WERI-Rb-1 (cell line): ENCODE measurements around the gene PPP1R10.

Experiments used
- DNase-seq: peaks from one replicate; pipeline ENCODE4 v3.0.0-alpha.2; 2020
- H3K27ac ChIP-seq: fragments of 250-450 bp; sonication (Bioruptor Pico); 2 replicates; pipeline ENCODE4 v1.5.1; 2020; ENCODE audit warnings: mild to moderate bottlenecking, moderate library complexity
- H3K27me3 ChIP-seq: fragments of 250-450 bp; sonication (Bioruptor Pico); 2 replicates; pipeline ENCODE4 v1.5.1; 2021; ENCODE audit warnings: mild to moderate bottlenecking, low read depth, moderate library complexity; ENCODE audit not compliant: insufficient read depth, severe bottlenecking
- H3K36me3 ChIP-seq: fragments of 250-450 bp; sonication (Bioruptor Pico); 2 replicates; pipeline ENCODE4 v1.5.1; 2020; ENCODE audit warnings: mild to moderate bottlenecking, moderate library complexity
- H3K4me3 ChIP-seq: 2 replicates; pipeline ENCODE4 v1.5.1; 2011; ENCODE audit warnings: low read depth, mild to moderate bottlenecking, control low read depth, low read length
- H3K9me3 ChIP-seq: fragments of 250-450 bp; sonication (Bioruptor Pico); 2 replicates; pipeline ENCODE4 v1.5.1; 2021; ENCODE audit warnings: mild to moderate bottlenecking, moderate library complexity; ENCODE audit not compliant: severe bottlenecking
- CTCF ChIP-seq: IDR thresholded peaks from 2 replicates; pipeline ENCODE4 v1.5.1; 2011; ENCODE audit warnings: low read depth, mild to moderate bottlenecking, control low read depth, inconsistent platforms, low read length

The PPP1R10 gene

GRCh38 chr6:30612687-30613248 is 4.3 kb downstream of the PPP1R10 start:
- Histone ChIP-seq H3K9me3 (no peaks in the 10 kb centered on the region), H3K27ac (no peak overlapping the region)

DNA sequence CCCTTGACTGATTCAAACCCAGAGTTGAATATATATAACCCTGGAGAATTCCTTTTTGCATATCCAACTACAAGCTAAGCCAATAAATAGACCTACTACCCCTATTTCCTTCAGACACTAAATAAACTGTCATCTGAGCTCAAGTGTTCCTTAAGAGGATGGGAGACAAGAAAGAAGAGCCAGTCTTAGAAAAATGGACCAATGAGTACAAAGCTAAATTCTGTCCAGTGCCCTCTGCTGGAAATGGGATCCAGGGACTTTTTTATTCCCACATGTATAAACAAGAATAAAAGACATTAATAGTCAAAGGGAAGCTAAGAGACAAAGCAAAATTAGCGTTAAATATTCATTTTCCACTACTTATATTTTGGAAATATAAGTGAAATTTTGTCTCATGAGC is 4.8 kb downstream of the PPP1R10 start:
- H3K36me3 ChIP-seq, result peaks cover 77% of the 10 kb centered on the region
- no peaks in the 10 kb centered on the region for H3K9me3 ChIP-seq
- TF ChIP-seq CTCF, result peak; percentile 30
- DNase-seq, result no peak
- no peak overlapping the region for H3K4me3 ChIP-seq
- no peaks in the 10 kb centered on the region for H3K27me3 ChIP-seq
- no peak overlapping the region for H3K27ac ChIP-seq

More at GRCh38 chr6:30612687-30613248, 4.3 kb downstream of the PPP1R10 start:
- Histone ChIP-seq H3K27me3 (no peaks in the 10 kb centered on the region), H3K4me3 (no peak overlapping the region), H3K36me3 (peaks cover 71% of the 10 kb centered on the region)
- DNase-seq, result no peak
- no peak for TF ChIP-seq CTCF

DNA sequence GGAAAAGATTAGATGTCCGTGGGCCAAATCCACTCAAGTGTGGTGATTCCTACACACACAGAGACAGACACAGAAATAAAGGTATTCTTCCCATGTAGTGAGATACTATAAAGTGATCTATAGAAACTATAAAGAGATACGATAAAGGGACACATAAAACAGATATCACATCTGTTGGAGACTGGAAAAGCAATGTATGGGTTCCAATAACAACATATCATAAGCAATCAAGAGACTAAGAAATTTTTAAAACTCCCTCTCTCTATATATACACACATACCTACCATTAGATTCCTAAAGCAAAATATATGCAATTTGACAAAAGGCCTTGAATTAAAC is 5.2 kb downstream of the PPP1R10 start:
- no peaks in the 10 kb centered on the region for H3K9me3 ChIP-seq
- no peak overlapping the region for H3K4me3 ChIP-seq
- H3K36me3 ChIP-seq, result peaks cover 78% of the 10 kb centered on the region
- H3K27me3 ChIP-seq, result no peaks in the 10 kb centered on the region
- TF ChIP-seq CTCF, result no peak
- no peak overlapping the region for H3K27ac ChIP-seq
- DNase-seq, result no peak

DNA sequence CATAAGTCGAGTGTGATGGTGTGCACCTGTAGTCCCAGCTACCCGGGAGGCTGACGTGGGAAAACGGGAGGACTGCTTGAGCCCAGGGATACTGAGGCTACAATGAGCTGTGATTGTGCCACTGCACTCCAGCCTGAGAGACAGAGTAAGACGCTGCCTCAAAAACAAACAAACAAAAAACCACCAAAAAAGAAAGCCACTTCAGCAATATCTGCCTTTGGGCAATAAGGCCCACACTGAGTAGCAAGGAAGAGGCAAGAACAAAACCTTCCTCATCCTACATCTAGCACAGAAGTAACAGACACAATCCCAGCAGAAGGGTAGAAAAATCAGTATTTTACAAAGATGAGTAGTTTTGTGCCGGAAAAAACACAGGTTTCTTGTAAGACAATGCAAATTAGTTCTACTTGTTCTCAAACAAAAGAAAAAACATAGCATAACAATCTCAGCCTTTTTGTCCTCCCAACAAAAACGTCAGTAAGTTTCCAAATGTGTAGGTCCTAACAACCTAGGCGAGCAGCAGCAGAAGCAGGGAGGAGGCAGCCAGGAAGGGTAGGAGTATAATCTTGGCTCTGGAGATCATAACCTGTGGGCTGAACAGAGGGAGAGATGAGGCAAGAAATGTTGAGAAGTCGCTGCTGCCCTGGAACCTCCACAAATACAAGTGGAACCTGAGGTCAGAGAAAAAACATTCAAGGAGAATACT is 5.7 kb downstream of the PPP1R10 start:
- H3K4me3 ChIP-seq, result no peak overlapping the region
- H3K27me3 ChIP-seq, result no peaks in the 10 kb centered on the region
- H3K36me3 ChIP-seq, result peaks cover 78% of the 10 kb centered on the region
- no peak overlapping the region for H3K27ac ChIP-seq
- TF ChIP-seq CTCF, result no peak
- no peak for DNase-seq
- no peaks in the 10 kb centered on the region for H3K9me3 ChIP-seq

GRCh38 chr6:30610065-30610464 is 7.0 kb downstream of the PPP1R10 start:
- no peak overlapping the region for H3K27ac ChIP-seq
- H3K27me3 ChIP-seq, result no peaks in the 10 kb centered on the region
- peaks cover 79% of the 10 kb centered on the region for H3K36me3 ChIP-seq
- H3K4me3 ChIP-seq, result no peak overlapping the region
- no peak for DNase-seq
- no peaks in the 10 kb centered on the region for H3K9me3 ChIP-seq
- no peak for TF ChIP-seq CTCF

DNA sequence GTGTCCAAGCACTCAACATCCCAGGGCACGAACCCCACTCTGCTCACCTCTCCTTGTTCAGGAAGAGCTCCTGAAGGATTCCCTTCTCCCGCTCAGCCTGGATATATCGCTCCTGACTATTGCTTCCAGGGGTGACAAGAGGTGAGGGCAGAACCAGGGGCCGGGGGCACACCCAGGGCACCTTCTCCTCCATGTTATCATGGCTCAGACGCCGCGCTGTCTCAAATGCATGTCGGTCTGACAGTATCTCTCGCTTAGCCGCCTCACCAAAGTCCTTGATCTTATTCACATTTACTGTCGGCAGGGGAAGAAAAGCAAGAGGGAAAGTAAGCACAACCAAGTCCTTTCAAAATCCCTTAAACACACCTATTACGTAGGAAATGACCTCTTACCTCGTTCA is 13.1 kb downstream of the PPP1R10 start:
- Histone ChIP-seq H3K27ac (no peak overlapping the region), H3K36me3 (peaks cover 97% of the 10 kb centered on the region)
- no peak for TF ChIP-seq CTCF

More for the DNA sequence above, 13.1 kb downstream of the PPP1R10 start:
- no peak for DNase-seq
- no peaks in the 10 kb centered on the region for H3K27me3 ChIP-seq
- H3K4me3 ChIP-seq, result no peak overlapping the region
- no peaks in the 10 kb centered on the region for H3K9me3 ChIP-seq
